ENCODE data around the gene WDR4. TPM values are rescaled to one million over a fixed set of nuclear protein-coding genes. Genes with fewer than 3 reads are reported as not detected.

WDR4 gene
- total and polyA plus RNA-seq, 2 of the 4 experiments (the other 2 are of a cell fraction): 11.3 to 20.8 TPM

- POLR2A ChIA-PET (ENCODE audit: unreplicated experiment): no interaction called here
- in situ Hi-C loops (cut with MboI; ENCODE audit: low sequenced_read_pairs): no loop called here
- no TSS peak for BruUV-seq (replicated peaks)
Observed at GRCh38 chr21:42925114-42925926, 46.0 kb upstream of the WDR4 start, which contains the start of gene ERVH48-1. Gene ERVH48-1, minus strand, starts transcription at chr21:42925630. Its CDS starts 6,624 bp downstream, at chr21:42919006.

More at GRCh38 chr21:42925114-42925926, 46.0 kb upstream of the WDR4 start, which contains the start of gene ERVH48-1:
- Histone ChIP-seq H3K56ac (ENCODE audit: extremely low read depth, insufficient read depth, low read length) (no peak within 1 kb of the TSS), H2AFZ (replicated peaks; ENCODE audit: low read length, poor library complexity) (no peak within 1 kb of the TSS), H3K27me3 (ENCODE audit: control insufficient read depth, insufficient read depth, low read length) (no peaks in the 10 kb centered on the region), H2BK20ac (ENCODE audit: low read depth, low read length) (no peak within 1 kb of the TSS), H3K4me2 (ENCODE audit: low read depth, low read length) (no peak within 1 kb of the TSS), H3K23ac (ENCODE audit: low read depth, low read length) (no peak within 1 kb of the TSS), H3K9ac (ENCODE audit: low read depth, low read length) (no peak within 1 kb of the TSS), H3K9me1 (ENCODE audit: insufficient read depth, low read length) (no peaks in the 10 kb centered on the region), H3K36me3 (ENCODE audit: control insufficient read depth, insufficient read depth, low read length) (no peaks in the 10 kb centered on the region), H2BK15ac (ENCODE audit: low read depth, low read length) (peak within 1 kb of the TSS; percentile 34; the same call in 1 of the 3 replicates), H3K14ac (replicated peaks; ENCODE audit: low read depth, low read length) (no peak within 1 kb of the TSS), H2AK9ac (replicated peaks; ENCODE audit: low read depth, low read length, poor library complexity) (peak within 1 kb of the TSS; percentile 60), H3K79me1 (ENCODE audit: low read depth in 1 of 2, low read length in 2 of 2) (no peaks in the 10 kb centered on the region), H2BK5ac (ENCODE audit: low read depth, low read length, poor library complexity, severe bottlenecking) (no peak within 1 kb of the TSS), H4K8ac (ENCODE audit: low read depth in 2 of 2, low read length in 2 of 2) (peak within 1 kb of the TSS; percentile 89 to 98; a peak in 3 of 4 replicates), H3K4me3 (ENCODE audit: insufficient read depth, low read depth, low read length) (no peak within 1 kb of the TSS), H3K18ac (ENCODE audit: low read depth, low read length) (no peak within 1 kb of the TSS), H2BK120ac (ENCODE audit: low read depth, low read length) (no peak within 1 kb of the TSS), H3K4me1 (ENCODE audit: control insufficient read depth, insufficient read depth, low read length) (peaks cover 3% of the 10 kb centered on the region), H4K5ac (ENCODE audit: low read depth, low read length) (peak within 1 kb of the TSS; percentile 87; the same call in 1 of the 2 replicates), H4K20me1 (ENCODE audit: insufficient read depth, low read length) (no peaks in the 10 kb centered on the region), H2AK5ac (ENCODE audit: low read depth, low read length) (peak within 1 kb of the TSS; percentile 89; the same call in 1 of the 2 replicates), H4K91ac (ENCODE audit: insufficient read depth, low read depth, low read length) (peak within 1 kb of the TSS; percentile 37; the same call in 1 of the 2 replicates), H3K4ac (ENCODE audit: low read depth, low read length) (peak within 1 kb of the TSS; percentile 75; the same call in 1 of the 2 replicates), H3K27ac (ENCODE audit: insufficient read depth, low read length) (no peak within 1 kb of the TSS), H3K9me3 (ENCODE audit: control insufficient read depth, insufficient read depth, low read length) (no peaks in the 10 kb centered on the region)
- no peak for TF ChIP-seq CEBPB (IDR thresholded peaks at IDR 0.05; ENCODE audit: low read depth, low read length)
- TF ChIP-seq MAFK (IDR thresholded peaks at IDR 0.05; ENCODE audit: low read depth, low read length): no peak
- TF ChIP-seq, protein P1, sequence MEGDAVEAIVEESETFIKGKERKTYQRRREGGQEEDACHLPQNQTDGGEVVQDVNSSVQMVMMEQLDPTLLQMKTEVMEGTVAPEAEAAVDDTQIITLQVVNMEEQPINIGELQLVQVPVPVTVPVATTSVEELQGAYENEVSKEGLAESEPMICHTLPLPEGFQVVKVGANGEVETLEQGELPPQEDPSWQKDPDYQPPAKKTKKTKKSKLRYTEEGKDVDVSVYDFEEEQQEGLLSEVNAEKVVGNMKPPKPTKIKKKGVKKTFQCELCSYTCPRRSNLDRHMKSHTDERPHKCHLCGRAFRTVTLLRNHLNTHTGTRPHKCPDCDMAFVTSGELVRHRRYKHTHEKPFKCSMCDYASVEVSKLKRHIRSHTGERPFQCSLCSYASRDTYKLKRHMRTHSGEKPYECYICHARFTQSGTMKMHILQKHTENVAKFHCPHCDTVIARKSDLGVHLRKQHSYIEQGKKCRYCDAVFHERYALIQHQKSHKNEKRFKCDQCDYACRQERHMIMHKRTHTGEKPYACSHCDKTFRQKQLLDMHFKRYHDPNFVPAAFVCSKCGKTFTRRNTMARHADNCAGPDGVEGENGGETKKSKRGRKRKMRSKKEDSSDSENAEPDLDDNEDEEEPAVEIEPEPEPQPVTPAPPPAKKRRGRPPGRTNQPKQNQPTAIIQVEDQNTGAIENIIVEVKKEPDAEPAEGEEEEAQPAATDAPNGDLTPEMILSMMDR (conservative IDR thresholded peaks at IDR 0.05; ENCODE audit: low read depth, low read length): no peak
- intact Hi-C loops (cut with micrococcal nuclease): no loop called here
- ATAC-seq (ENCODE audit: low read depth): no peak
- WGBS, 2 experiments (ENCODE audit: extremely low coverage in 2 of 2, insufficient read length in 1 of 2): 92% methylated on average over 16 of the region's 29 CpGs; no CpG with 5 or more reads in 1 of the 2 experiments
- CTCF ChIA-PET: no interaction called here
- dilution Hi-C loops (cut with HindIII; ENCODE audit: low sequenced_read_pairs, unreplicated experiment): no loop called here
- peak; percentile 11 for DNase-seq
